Measurements from ENCODE around the gene CTNND2.

The CTNND2 gene

DNA sequence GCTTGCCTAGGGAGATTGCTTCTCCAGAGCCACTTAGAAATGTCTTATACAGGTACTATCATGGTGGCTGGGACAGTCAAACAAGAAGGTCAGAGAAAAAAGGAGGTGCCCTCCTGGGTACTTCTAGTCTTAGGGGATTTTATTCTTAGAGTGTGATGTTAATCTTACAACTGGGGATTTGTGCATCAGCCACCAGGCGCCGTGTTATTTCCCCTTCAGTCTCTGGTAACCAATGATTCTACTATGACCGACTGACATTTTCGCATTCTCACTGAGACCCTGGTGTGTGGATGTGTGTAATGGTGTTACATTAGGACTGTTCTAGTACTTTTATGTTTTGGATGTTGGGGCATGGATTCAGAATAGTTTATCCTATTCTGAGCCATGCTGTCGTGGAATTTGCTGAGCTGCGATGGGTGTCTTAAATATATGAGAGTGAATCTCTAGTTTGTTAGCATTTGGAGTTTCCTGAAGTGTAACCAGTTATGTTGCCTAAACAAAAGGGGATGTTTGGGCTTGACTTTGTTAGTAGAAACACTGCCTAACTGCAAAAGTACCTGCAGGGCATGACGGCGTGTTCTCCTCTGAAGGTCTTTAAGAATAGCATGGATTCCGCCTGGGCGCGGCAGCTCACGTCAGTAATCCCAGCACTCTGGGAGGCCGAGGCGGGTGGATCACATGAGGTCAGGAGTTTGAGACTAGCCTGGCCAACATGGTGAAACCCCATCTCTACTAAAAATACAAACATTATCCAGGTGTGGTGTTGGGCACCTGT lies 968.0 kb downstream of the CTNND2 start:
- Histone ChIP-seq H3K36me3 (ENCODE audit: insufficient read depth, low read length) (no peaks in the 10 kb centered on the region), H3K9me3 (ENCODE audit: low read length) (no peaks in the 10 kb centered on the region), H2AFZ (ENCODE audit: low read depth, low read length) (no peak overlapping the region), H3K4me1 (ENCODE audit: insufficient read depth, low read length) (no peaks in the 10 kb centered on the region), H3K27me3 (ENCODE audit: insufficient read depth, low read length) (no peaks in the 10 kb centered on the region), H3K4me3 (ENCODE audit: low read length) (no peak overlapping the region)

DNA sequence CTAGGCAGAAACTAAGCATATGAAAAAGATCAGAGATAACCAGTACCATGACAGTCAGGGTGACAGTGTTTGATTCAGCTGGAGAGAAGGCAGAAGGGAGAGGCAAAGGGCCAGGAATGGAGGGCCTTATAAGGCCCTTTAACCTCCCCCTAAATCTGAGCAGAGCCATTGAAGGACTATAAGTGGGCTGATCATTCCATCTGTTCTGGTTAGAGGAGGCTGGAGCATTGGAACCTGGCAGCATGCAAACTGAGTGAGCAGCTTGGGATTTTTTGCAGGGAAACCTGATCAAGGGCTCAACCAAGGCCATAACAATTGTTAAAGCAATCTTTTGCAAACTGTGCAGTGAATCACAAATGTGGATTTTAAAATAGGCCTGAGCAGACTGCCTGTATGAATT lies 968.7 kb downstream of the CTNND2 start:
- Histone ChIP-seq H3K36me3 (ENCODE audit: insufficient read depth, low read length) (no peaks in the 10 kb centered on the region), H2AFZ (ENCODE audit: low read depth, low read length) (no peak overlapping the region), H3K27me3 (ENCODE audit: insufficient read depth, low read length) (no peaks in the 10 kb centered on the region), H3K9me3 (ENCODE audit: low read length) (no peaks in the 10 kb centered on the region), H3K4me1 (ENCODE audit: insufficient read depth, low read length) (no peaks in the 10 kb centered on the region), H3K4me3 (ENCODE audit: low read length) (no peak overlapping the region)

DNA sequence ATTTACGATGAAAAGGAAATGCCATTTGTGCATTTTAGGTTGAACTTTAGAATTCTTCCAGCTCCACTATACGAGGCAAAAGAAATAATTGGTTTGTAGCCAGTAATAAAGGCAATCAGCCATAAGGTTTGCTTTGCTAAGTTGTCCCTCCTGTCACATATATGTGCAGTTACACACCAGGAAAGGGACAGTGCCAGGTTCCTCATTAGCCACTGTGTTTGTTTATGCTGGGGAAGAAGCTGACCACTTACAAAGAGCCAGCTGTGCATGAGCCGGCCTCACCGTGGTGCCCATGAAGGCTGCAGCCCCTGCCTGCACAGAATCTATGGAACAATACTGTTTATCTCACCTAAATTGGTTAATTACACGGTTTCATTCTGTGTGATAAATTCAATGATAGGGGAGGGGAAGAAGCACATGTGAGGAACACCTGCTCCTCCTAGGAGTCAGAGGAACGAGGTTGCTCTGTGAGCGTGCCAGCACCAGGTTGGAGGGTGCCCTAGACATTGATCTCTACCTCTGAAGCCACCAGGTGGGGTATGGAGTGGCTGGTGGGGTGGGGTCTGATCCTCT lies 969.4 kb downstream of the CTNND2 start:
- Histone ChIP-seq H3K4me1 (ENCODE audit: insufficient read depth, low read length) (no peaks in the 10 kb centered on the region), H3K9me3 (ENCODE audit: low read length) (no peaks in the 10 kb centered on the region), H2AFZ (ENCODE audit: low read depth, low read length) (no peak overlapping the region), H3K27me3 (ENCODE audit: insufficient read depth, low read length) (no peaks in the 10 kb centered on the region), H3K36me3 (ENCODE audit: insufficient read depth, low read length) (no peaks in the 10 kb centered on the region), H3K4me3 (ENCODE audit: low read length) (no peak overlapping the region)

DNA sequence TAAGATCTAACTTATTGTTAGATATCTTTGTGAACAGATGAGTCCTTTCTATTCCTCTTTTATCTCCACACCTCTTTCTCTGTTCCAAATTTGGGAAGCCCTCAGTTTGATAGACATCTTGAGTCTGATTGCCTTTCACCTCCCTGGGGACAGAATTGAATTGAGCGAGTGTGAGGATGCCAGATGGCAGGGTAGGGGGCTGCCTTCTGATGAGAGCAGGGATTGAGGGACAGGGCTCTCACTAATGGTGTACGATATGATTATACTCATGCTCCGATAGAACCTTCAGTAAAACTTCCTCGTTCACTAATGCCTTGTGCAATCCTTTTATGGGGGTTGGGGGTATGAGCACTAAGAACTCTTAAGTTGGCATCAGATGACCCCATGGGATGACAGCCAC lies 971.1 kb downstream of the CTNND2 start:
- Histone ChIP-seq H3K4me1 (ENCODE audit: insufficient read depth, low read length) (no peaks in the 10 kb centered on the region), H3K36me3 (ENCODE audit: insufficient read depth, low read length) (no peaks in the 10 kb centered on the region), H3K27me3 (ENCODE audit: insufficient read depth, low read length) (no peaks in the 10 kb centered on the region), H3K9me3 (ENCODE audit: low read length) (no peaks in the 10 kb centered on the region), H2AFZ (ENCODE audit: low read depth, low read length) (no peak overlapping the region), H3K4me3 (ENCODE audit: low read length) (no peak overlapping the region)

DNA sequence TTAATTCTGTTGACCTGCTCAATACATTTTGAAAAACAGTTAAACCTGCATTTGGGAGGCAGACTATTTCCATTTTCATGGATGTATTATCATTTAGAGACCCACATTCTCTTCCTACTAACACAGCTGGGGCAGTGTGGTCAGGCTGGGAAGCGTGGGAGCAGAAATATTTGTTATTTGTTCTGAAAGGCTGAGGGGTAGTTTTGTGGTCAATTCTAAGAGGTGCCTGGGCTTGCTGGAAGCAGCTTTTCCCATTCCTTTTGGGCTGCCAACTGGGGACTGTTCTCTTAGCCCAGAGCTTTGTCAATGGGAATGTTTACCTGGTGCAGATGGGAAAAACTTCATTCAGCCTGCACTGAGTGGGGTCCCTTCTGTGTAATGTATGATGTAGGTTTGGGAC lies 971.8 kb downstream of the CTNND2 start:
- no peaks in the 10 kb centered on the region for H3K4me1 ChIP-seq (ENCODE audit: insufficient read depth, low read length)
- no peak overlapping the region for H2AFZ ChIP-seq (ENCODE audit: low read depth, low read length)
- H3K36me3 ChIP-seq (ENCODE audit: insufficient read depth, low read length) = no peaks in the 10 kb centered on the region
- no peak overlapping the region for H3K4me3 ChIP-seq (ENCODE audit: low read length)
- H3K27me3 ChIP-seq (ENCODE audit: insufficient read depth, low read length) = no peaks in the 10 kb centered on the region
- H3K9me3 ChIP-seq (ENCODE audit: low read length) = no peaks in the 10 kb centered on the region

DNA sequence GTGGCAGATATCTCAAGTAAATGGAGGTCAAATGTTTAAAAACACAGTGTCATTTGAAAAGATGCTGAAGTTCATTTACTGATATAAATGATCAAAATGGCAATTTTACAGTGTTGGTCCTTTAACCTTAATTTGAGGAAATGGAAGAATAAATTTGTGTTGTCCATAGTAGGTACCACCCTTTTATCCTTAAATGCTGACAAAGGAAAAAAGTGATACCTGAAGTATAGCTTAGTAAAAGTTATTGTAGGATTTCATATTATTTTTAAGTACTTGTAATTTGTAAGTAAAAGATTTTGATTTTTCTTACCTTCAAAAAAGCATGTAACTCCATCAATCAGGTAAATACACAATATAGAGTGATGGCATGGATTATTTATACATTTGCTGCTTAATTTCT lies 976.6 kb downstream of the CTNND2 start:
- Histone ChIP-seq H3K4me3 (ENCODE audit: low read length) (no peak overlapping the region), H3K9me3 (ENCODE audit: low read length) (peaks cover 2% of the 10 kb centered on the region), H3K4me1 (ENCODE audit: insufficient read depth, low read length) (no peaks in the 10 kb centered on the region), H3K36me3 (ENCODE audit: insufficient read depth, low read length) (no peaks in the 10 kb centered on the region), H3K27me3 (ENCODE audit: insufficient read depth, low read length) (no peaks in the 10 kb centered on the region), H2AFZ (ENCODE audit: low read depth, low read length) (no peak overlapping the region)

DNA sequence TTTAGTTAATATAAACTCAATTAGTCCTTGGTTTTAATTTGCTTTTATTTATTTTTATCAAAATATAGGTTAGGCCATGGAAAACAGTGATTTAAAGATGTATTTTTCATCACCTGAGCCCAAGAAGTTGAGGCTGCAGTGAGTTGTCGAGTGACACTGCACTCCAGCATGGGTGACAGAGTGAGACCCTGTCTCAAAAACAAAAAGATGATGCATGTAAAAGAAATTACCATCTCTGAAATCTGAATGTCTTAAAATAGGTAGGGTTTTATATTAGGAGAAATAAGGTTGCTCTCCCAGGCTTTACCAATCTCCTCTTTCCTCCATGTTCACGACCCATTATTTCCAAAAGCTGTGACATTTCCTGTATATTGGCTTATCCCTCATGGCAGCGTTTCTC lies 980.9 kb downstream of the CTNND2 start:
- Histone ChIP-seq H2AFZ (ENCODE audit: low read depth, low read length) (no peak overlapping the region), H3K4me1 (ENCODE audit: insufficient read depth, low read length) (no peaks in the 10 kb centered on the region), H3K36me3 (ENCODE audit: insufficient read depth, low read length) (no peaks in the 10 kb centered on the region), H3K4me3 (ENCODE audit: low read length) (no peak overlapping the region), H3K9me3 (ENCODE audit: low read length) (peaks cover 2% of the 10 kb centered on the region), H3K27me3 (ENCODE audit: insufficient read depth, low read length) (no peaks in the 10 kb centered on the region)

Data from neuron (in vitro differentiated cells).